Effector CD8-positive, alpha-beta T cell (primary cell): Measurements from ENCODE around the gene C5orf15.
"Not testable (repeated sequence)": the region's sequence is repeated elsewhere in the genome, so short reads cannot be mapped to it uniquely, and the experiment has no call there.

Experiments
- DNase-seq: peaks from one replicate; lab custom pipeline; 2025; lab: John Stamatoyannopoulos, UW

Gene C5orf15

DNA sequence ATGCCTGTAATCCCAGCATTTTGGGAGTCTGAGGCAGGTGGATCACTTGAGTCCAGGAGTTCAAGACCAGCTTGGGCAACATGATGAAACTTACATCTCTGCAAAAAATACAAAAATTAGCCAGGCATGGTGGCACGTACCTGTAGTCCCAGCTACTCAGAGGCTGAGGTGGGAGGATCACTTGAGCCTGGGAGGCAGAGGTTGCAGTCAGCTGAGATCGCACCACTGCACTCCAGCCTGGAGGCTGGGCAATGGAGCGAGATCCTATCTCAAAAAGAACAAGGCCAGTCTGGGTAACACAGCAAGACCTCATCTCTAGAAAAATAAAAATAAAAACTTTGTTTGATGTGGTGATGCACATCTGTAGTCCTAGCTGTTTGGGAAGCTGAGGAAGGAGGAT lies 30.8 kb downstream of the C5orf15 start:
- DNase-seq = not testable (repeated sequence)

DNA sequence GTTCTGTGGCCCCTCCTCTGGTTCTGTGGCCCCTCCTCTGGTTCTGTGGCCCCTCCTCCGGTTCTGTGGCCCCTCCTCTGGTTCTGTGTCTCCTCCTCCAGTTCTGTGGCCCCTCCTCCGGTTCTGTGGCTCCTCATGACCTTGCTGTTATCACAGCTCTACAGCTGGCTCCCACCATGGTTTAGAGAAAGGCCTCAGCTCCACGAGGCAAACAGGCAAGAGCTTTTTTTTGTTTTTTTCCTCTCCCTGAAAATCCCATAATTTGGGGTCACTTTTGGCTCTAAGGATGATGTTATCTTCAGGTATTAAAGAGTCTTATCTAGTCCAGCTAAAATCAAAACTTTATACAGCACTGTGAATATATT lies 31.8 kb downstream of the C5orf15 start:
- no peak for DNase-seq

DNA sequence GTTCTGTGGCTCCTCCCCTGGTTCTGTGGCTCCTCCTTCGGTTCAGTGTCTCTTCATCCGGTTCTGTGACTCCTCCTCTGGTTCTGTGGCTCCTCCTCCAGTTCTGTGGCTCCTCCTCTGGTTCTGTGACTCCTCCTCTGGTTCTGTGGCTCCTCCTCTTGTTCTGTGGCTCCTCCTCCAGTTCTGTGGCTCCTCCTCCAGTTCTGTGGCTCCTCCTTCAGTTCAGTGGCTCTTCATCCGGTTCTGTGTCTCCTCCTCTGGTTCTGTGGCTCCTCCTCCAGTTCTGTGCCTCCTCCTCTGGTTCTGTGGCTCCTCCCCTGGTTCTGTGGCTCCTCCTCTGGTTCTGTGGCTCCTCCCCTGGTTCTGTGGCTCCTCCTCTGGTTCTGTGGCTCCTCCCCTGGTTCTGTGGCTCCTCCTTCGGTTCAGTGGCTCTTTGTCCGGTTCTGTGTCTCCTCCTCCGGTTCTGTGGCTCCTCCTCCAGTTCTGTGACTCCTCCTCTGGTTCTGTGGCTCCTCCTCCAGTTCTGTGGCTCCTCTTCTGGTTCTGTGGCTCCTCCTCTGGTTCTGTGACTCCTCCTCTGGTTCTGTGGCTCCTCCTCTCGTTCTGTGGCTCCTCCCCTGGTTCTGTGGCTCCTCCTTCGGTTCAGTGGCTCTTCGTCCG lies 32.3 kb downstream of the C5orf15 start:
- not testable (repeated sequence) for DNase-seq

DNA sequence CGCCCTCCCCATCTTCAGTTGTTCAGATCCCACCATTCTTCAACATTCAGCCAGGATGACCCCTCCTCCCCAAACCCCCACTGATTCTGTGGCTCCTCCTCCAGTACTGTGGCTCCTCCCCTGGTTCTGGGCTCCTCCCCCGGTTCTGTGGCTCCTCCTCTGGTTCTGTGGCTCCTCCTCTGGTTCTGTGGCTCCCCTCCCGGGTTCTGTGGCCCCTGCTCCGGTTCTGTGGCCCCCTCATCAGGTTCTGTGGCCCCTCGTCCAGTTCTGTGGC lies 32.8 kb downstream of the C5orf15 start:
- no peak for DNase-seq

DNA sequence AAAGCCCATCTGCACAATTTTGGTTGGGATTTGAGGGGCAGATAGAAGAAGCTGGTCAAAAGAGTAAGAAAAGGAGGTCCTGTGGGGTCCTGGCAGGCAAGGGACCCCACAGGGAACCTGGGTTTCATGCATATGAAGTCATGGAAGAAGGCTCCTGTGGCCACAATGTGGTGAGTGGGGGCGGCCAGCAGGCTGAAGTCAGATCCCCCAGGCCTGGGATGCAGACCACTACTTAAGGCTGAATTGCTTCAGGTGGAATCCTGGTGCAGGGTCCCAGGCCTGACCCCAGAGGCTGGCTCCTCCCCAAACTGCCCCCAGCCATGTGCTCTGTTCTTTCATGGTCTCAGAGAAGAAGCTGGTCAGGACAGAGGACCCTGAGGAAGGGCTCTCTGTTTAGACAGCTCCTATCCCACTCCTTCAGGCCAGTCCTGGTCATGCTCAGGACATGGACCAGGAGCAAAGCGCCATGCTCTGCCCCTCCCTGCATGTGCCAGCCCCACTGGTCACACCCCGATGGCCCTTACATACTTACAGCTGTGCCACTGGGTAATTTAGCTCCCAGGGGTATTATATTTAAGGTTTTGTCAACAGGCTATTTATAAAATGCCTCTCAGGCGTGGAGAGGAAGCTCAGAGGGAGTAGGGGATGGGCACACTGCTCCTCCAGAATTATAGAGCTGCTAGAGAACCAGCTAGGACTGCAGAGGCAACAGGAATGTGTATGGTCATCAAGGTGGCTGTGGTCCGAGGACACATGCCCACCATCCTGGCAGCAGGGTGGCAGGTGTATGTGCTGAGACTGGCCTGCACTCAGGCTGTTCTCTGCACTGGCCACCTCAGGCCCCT lies 33.4 kb downstream of the C5orf15 start:
- no peak for DNase-seq

DNA sequence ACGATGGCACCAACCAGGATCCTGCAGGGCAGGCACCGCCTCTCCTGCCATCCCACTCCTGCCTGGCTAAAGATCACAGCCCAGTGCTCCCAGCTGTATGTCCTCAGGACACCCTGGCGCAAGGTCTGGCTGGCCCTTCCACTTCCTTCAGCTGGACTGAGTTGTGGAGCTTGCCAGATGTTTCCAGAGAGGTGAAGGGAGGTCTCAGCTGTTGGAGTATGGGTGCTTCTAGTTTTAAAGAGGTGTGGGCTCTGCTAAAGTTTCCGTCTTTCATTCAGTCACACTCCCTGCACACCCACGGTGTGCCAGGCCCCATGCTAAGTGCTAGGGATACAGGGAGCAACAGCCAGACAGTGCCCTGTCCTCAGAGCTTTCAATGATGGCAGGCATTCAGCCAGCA lies 34.1 kb downstream of the C5orf15 start:
- no peak for DNase-seq

DNA sequence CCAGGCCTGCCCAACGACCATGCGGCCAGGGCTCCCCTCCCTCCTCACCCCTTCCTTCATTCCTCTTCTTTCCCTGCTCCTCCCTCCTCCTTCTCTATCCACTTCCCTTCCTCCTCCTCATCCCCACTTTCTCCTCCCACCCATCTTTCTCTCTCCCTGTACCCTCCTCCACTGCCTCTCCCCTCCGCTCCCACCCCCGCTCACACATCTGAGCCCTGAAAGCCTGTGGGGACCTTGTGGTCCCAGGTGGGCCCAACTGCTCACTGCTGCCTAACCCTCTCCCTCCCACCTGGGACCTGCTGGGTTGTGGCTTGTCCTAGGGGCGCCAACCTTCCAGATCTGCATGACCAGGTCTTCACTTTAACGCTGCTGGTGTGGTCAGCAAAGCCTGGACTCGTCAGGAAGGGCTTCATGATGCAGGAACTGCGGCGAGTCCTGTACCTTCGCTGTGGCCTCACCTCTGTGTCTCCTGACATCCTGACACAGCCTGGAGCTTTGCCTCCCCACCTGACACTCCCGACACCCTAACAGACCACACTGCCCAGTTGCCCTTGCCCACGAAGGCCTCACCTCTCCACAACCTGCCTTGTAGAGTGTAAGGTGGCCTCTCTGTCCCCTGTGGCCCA lies 34.6 kb downstream of the C5orf15 start:
- no peak for DNase-seq

DNA sequence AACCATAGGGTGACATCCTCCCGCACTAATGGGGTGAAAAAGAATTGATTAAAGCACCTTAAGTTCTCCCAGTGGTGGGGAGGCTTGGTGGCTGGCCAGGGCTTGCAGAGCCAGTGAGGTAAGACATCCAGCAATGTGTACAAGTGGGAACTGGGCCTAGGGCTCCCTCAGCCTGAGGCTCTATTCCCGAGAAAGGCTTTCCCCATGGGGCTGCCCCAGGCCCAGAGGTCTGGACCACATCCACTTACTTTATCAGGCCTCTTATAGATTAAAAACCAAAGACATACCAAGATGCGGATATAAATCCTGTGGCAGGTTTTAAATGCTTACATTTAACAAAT lies 35.3 kb downstream of the C5orf15 start:
- DNase-seq = no peak

DNA sequence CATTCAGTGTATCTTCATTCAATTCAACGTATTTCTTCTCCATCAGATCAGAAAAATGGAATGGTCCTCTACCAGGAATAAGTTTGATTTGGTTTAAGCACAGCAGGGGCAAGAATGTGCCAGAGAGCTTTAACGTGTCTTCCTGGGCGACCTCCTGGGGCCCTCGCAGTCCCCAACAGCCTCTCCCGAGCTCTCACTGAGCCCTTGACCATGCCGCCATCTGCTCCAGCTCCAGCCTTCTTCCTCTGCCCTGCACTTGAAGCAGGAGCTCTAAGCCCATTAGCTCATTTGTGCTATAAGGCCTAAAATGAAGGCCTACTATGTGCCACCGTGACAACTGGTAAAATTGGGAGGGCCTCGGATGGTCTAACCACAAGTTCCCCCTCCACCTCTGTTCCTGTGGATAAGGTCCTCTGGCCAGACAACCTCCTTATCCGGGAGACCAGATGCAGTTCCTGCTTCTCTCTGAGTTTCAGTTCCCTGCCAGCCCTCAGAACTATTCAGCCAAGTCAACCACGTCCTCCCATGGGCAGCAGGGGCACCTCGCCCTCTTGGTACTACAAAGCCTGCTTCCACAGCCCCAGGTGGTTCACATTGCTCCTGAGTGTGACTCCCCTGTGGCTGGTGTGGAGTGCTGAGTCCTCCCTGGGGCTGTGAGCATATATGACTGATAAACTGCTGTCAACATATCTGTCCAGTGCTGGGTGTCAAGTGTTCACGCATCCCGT lies 35.8 kb downstream of the C5orf15 start:
- DNase-seq = no peak

DNA sequence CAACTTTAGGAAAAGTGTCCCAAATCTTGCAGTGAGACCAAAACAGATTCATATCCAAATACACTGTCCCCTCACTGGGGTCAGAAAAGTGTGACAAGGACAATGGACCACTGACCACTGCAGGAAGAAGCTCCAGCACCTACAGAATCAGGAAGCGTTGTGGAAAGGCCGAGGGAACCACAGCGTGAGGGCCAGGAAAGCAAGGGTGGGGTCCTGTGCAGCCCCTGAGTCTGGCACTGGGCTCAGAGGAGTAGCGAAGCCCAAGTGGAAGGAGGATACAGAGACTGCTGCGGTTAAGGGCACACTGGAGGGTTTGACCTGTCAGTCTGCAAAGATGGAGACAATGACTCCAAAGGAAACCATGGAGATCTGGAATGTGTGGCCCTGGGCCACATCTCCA lies 36.9 kb downstream of the C5orf15 start:
- DNase-seq = no peak

DNA sequence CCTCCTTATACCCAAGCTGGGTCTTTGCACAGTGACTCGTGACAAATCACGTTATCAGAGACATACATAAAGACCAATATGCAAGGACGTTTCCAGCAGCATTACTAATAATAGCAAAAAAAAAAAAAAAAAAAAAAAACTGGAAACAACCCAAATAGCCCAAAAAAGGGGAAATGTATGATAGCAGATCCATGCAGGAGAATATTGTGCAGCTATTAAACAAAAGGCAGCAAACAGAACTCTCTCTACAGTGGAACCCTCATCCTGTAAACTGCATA lies 37.7 kb downstream of the C5orf15 start:
- DNase-seq = no peak

DNA sequence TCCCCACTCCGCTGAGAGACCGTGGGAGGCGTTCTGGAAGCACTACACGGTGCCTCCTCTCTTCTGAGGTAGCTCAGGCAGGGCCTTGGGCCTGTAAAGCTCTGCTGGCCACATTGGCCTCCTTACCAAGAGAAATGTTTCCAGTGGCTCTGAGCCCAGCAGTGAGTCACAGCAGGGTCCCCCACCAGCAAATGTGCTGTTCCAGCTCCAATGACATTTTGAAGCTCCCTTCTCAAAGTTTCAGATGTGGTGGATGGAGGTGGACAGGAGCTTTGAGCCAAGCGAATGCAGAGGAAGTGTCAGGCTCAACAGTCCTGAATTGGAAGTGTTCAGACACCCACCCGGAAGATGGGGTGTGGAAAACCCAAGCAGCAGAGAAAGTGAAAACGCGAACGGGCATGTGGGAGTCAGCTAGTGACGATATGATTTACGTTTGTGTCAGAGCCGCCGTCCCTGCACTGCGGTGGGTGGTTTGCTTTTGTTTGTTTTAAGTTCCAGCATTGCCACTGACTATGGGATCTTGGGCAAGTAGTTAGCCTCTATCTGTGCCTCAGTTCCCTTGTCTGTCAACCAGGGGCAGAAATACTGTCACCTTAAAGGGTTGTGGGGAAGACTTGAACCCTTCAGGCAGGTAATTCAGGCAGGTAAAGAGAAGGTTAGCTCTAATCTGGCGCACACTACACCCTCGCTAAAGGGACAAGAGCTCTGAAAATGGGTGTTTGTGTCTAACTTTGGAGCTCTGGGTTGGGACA lies 38.2 kb downstream of the C5orf15 start:
- peak; percentile 10 for DNase-seq

DNA sequence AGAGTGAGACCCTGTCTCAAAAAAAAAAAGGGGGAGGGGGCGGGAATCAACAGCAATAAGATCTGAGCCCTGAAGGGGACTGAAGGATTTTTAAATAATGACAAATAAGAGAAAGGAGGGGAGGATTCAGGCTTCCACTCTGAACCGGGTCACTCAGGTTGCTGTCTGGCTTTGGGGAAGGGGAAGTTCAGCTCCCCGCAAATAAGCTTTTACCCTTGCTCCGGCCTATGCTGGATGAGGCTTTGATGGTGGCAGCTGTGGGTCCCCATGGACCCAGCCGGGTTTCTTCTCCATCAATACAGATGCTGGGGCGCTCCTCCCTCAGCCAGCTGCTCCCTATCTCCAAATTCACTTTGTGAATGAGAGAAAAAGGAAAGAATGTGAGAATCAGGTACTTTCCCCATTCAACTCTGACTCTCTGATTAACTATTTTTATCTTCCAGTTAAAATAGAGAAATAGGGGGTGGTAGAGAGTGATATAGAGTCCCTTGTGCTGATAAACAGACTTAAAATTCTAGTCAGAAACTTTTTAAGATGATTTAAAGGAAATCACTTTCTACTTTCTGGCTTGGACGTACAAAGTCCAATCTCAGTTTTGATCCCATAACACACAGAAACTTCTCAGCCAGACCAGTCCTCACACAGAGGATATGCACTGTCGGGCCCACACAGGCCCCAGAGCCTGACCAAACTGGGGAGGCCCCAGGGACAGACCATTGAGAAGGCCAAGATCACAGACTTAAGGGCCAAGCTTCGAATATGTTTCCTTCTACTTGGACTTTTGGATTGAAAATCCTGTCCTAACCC lies 39.6 kb downstream of the C5orf15 start:
- DNase-seq = no peak

DNA sequence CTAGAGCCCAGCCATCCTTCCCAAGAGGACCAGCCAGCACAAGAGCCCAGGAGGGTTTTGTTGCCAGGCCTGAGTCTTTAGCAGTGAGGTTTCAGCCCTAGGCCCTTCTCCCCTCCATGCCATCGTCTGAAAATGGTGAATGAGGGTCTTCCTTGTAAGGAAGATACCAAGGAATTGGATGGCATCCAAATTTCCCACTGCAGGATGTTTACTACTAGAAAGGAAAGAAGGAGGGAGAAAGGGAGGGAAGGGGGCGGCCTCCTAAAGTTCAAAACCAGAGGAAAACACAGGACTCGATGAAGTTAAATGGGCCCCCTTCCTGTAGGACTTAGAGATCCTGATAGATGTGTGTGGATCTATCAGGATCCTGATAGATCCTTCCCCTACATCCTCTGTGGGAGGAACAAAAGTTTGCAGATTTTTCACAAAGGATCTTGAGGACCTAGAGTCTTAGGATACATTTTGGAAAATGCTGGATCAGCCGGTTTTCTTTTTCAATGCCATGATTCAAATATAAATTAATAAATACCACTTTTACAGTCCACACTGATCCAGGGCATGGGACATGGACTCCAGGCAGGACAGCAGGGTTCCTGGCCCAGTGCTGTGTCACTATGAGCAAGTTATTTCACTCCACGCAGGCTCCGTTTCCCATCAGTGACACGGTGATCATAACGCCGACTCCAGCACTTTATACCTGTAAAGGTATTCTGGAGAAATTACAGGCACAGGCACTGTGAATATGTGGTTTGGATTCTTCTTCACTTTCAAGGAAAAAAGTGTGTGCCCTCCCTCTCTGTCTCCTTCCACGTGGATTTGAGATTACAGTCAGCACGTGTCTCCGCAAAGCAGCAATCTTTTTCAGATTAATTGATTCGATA lies 40.9 kb downstream of the C5orf15 start:
- DNase-seq = no peak

DNA sequence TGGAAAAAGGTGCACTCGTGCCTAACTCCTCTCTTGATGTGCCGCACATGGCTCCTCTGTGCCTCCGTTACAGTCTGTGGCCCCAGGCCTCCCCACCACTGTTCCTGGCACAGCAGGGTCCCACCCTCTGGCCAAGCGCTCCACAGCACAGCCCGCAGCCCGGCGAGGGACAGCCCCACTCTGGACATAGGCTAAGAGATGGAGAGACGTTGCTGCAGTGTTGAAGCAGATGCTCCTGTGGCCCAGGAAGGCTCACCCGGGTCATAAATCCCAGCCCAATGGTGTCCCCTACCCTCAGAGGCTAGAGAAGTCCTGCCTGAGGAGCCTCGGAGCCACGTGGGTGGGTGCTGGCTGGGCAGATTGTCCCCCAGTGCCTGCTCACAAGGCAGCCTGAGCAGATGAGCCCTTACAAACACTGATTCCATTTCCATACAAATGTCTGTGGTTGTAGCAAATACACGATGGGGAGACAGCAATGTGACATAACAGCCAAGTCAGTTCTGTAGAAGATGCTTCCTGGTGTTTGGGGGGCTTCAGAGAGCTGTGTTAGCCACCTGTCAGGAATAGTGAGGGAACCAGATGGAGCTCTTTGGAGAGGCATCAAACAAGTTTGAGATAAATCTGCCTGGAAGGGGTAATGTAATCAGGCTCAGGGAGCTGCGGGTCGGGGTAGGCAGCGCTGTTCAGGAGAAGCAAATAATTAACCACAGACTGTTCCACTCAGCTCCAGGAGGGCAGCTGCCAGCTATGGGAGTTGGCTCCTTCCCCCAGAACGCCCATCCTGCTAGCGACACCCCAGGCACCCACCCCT lies 41.7 kb downstream of the C5orf15 start:
- DNase-seq = no peak

DNA sequence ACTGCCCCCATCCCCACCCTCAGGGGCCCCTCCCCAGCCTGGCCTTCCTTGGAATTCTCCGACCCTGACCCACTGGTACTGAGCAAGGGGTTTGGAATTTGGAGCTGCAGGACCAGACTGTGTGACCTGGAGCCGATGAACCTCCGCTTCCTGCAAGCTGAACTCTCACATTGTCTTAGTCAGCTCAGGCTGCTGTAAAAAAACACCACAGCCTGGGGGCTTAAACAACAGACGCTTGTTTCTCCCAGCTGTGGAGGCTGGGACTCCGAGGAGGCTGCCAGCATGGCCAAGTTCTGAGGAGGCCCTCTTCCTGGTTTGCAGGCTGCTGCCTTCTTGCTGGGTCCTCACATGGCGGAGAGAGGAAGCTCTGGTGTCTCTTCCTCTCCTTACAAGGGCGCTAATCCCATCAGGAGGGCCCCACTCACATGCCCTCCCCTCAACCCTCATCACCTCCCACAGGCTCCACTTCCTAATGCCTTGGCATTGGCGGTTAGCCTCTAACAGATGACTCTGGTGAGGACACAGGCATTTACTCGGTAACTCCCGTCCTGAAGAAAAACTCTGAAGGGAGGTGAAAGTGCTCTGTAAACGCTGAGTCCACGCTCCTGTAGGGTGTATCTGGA lies 42.4 kb downstream of the C5orf15 start:
- DNase-seq = no peak

DNA sequence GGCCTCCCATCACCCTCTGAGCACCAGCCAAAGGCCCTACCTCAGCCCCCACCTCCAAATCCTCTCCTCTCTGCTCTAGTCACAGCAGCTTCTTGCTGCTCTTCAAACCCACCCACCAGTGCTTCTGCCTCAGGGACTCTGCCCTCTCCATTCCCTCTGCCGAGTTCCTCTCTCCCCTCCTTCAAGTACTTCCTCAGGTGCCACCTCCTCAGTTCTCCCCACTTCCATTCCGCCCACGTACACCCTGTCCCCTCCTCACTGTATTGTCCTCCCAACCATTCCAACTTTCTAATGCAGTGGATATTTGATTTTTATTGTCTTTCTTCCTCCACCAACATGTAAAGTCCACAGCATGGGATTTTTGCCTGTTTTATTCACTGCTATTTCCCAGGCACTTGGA lies 43.2 kb downstream of the C5orf15 start:
- DNase-seq = no peak

DNA sequence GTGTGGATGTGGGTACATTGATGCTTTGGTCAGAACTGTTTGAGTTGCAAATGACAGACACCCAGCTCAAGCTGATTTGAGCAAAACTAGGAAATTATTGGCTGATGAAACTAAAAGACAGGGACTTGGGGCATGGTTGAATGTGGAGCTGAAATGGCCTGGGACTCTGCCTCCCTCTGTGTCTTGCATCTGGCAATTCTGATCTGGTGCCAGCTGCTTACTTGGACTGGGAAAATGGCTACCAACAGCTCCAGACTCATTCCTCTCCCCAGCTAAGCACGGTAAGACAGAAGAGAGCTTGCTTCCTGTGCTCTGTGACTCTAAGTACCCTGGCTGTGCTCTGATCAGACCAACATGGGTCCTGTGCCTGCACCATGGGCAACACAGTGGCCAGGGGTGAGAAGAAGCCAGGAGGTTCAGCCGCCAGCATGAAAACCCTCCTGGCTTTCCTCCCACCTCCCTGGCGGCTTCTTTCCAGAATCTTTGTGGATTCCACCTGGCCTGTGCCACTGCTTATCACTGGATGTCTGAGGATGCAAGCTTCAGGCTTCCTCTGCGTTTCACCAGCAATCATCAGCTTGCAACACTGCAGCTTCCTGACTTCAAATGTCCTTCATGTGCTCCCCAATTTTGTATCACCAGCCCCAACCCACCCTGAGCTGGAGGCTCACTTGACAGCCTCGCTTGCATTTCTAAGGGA lies 44.1 kb downstream of the C5orf15 start:
- no peak for DNase-seq

DNA sequence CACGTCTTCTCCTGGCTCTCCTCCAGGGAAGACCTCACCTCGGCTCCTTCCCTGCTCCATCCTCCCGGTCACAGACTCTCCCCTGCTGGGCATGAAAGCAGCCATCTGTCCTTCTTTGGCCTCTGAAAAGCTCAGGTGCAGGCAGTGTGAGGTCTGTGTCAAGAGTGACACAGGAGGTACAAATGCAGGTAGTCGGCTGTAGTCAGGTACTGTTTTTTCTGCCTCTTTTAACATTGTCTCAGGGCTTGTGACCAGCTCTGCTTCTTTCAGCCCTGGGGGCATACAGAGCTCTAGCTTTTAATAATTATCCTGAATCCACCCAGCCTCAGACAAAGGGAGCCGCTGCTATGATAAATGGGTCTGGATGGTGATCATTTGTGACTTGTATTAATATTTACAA lies 46.4 kb downstream of the C5orf15 start:
- no peak for DNase-seq
